Inflammatory macrophage (primary cell): ENCODE data around the gene POLR2J2.
"Not testable (repeated sequence)": the region's sequence is repeated elsewhere in the genome, so short reads cannot be mapped to it uniquely, and the experiment has no call there.

Source experiments
- DNase-seq, 2 donors: peaks; one replicate each; pipeline ENCODE4 v3.0.0-alpha.2; 2020 to 2022
- total RNA-seq, 18 experiments: gene quantifications; one replicate each; lab custom pipeline; 2026; ENCODE audit warnings: mixed read lengths in 6 of 18, inconsistent platforms in 2 of 18; lab: John Stamatoyannopoulos, UW

The POLR2J2 gene
- 0.42 to 3.0 (median 0.85) reads per million in 18 experiments for total RNA-seq

DNA sequence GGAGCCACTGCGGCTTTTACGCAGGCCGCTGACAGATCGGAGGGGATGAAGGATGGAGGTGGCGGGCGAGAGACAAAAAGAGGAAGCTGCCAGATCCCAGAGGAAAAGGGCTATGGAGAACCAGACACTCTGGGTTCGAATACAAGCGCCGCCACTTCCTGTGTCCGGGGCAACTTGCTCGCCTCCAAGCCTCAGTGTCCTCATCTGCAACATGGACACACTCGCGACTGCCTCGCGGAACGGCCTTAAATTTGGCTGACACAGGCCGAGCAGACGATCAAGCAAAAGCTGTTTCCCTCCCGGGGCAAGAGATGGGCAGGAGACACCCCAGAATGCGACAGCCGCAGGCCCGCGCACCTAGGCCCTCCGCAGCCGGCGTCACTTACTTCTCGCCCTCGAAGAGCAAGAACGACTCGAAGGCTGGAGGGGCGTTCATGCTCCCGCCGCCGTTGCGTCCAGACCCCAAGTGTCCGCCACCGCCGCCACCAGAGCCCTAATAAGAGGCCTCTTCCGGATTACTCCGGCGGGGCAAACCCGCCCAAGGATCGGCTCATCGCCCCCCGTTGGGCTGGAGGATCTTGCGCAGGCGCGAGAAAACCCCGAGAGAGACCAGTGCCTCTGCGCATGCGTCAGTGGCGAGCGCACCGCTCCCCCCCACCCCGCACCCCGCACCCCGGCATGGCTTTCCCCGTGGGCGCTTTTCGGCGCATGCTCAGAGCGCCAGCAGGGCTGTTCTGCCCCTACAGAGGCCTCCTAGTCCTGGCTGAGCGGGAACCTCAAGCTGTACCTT lies at the start of gene POLR2J2:
Gene POLR2J2 (minus strand): TSS at position 498 of the 790 bp plus-strand sequence. CDS start 62 bp downstream, at position 436.
- DNase-seq: peak in 1 of 2 donors; percentile 81

DNA sequence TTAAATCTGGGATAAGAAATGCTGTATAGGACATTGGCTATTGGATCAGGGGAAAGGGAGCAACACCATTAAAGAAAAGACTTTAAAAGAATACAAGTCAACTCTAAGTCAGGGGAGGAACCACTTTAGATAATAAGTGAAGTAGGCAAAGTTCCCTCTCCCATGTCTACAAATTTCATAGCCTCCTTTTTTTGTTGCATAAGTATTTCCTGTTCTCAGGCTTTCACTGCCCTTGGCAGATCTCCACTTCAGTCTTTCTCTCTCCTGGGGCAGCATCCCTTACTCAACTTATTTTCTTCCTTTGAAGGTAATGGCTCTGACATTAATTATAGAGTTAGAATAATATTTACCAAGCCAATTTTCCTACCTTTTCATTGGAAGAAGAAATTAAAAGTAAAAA lies 47.0 kb upstream of the POLR2J2 start:
- DNase-seq: peak; percentile 29 to 50

DNA sequence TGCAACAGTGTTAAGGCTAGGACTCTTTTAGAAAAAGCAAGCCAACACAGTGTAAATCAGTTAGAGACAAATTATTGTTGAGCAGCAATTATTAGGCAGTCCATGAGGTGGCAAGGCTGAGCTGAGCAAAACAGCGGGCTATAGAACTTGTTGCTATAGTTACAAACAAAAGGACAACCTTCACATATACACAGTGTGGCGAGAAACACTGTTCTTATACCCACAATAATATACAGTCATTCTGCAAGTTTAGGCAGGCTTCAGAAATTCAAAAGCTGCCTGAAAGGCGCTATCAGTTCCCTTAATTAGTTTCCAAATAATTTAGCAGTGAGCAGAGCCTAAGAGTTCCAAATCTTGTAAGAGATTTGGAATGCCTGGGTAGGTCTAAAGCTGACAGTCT lies 44.3 kb upstream of the POLR2J2 start:
- peak in 1 of 2 donors; percentile 11 for DNase-seq

DNA sequence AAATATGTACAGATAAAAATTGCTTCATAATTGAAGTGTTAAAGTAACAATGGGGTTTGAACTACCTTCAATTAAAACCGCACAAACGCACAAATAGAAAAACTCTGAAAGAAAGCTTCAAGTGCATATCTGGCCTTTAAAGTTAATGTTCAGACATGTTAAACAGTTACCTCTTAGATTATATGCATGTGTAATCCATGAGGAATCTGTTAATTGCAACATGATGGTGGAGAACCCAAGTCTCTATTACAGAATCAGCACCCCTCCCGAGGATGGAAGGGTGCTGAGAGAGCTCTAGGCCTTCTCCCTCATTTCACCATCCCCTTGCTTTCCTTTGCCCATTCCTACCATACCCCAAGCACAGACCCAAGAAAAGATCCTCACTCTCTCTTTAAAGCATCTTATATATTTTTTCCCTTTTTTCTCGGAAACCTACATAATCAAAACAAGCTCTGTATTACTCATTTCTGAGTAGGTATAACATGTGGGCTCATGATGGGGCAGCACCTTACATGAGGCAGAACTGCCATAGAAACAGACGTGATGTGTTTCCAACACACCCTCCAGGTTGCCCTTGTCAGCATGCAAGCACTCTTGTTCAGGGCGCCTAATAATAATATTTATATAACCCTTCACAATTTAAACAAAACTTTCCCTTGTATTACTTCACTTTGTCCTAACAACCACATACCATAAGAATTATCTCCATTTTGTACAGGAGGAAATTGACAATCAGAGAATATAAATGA lies 43.5 kb upstream of the POLR2J2 start:
- not testable (repeated sequence) for DNase-seq

DNA sequence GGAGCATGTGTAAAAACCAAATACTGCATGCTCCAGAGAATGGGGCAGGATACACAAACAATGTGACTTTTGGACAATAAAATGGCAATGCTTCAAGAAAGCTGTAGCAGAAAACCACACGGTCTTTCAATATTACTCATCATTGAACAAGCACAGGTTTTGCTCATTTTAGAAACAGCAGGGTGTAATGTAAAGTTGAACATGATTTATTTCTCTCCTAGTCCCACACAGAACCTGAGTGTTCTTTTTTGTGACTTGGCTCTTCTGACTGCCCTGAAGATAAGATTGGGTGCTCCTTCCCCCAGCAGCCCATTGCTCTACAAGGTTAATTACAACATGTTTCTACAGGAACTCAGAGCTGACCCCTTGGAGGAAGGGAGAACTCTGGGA lies 42.2 kb upstream of the POLR2J2 start:
- DNase-seq: not testable (repeated sequence)

DNA sequence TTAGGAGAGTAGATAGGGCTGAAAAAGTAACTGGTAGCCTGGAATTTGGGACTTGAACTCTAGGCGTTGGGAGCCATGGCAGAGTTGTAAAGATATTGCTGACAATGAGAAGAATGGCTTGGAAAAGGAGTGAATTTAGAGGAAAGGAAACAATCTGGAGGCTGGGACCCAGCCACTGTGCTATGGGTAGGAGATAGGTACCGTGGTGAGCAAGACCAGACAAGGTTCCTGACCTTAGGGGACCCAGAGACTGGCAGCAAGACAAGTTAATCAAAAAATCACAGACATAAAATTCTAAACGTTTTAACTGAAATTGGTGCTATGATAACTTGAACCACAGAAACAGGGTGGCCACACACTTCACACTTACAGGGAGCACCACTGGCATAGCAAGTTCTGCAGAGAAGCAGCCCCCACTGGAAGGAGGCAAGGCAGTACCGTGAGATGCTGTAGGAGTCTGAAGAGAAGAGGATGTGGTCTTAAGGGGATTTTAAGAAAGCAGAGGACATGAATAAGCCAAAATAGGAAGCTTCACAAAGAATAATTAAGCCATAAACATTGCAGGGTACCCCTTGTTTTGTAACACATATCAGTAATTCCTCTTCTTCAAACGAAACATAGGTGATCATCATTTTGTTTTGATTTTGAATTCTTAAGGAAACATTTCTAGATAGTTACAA lies 41.7 kb upstream of the POLR2J2 start:
- peak; percentile 63 to 77 for DNase-seq

DNA sequence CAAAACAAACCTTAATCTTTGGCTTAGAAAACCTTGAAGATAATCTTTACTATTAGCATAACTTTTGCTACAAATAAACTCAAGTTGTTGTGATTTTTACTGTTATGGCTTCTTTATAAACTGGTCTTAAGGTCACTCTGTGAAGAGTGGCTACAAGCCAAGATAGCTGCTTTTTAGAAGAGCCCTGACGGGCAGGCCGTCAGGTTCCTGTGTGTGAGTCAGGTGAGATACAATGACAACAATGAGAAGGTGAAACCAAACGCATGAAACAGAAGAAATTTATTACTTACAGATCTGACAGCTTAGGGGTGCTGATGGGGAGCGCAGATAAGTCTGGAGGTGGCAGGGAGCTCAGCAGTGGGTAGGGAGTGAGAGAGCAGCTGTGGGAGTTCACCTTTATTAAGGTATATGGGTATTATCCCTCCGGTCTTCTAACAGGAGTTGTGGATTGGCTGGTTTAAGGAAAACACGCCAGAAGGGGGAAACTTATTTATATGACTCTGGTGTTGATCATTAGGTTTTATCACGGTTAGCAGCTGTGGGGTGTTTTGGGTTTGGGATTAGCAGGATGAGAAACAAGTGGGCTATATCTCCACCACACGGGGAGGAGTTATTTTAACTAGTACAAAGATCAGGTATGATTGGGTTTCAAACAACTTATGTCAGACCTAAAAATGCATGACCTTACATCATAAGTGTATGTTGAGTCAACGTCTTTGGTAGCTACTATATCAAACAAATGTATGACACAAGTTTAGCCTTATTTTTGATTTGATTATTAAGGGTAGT lies 27.7 kb upstream of the POLR2J2 start:
- not testable (repeated sequence) for DNase-seq

DNA sequence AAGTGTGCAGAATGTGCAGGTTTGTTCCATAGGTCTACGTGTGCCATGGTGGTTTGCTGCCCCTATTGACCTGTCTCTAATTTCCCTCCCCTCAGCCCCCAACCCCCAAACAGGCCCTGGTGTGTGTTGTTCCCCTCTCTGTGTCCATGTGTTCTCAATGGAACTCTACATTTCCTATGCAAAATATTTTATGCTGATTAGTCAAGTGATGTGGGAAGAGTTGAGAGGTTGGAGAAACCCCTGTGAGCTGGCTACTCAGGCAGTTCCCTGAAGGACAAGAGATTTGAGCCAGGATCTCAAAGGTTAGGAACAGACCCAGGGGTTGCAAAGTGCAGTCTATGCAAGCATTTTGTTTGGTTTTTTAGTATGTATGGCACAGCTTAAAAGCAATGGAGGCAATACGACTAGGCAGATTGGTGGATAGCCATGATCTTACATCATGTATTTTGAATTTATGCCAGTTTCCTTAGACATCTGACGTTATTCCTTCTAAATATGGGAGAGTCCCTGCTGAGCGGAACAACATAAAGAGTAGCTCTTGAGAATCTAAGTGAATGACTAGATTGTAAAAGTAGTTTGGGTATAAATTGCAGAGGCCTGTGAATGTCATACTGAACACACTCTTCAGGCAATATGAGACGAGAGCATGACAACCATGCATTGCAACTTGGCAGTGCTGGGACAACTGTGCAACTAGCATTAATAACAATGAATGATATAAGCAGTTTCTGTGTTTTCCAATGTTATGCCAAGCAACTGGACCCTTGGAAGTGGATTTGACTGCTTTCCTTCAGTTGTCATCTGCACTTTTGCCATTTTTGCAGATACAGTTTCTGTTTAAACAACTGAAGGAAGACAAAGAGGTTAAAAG lies 26.4 kb upstream of the POLR2J2 start:
- DNase-seq: not testable (repeated sequence)

DNA sequence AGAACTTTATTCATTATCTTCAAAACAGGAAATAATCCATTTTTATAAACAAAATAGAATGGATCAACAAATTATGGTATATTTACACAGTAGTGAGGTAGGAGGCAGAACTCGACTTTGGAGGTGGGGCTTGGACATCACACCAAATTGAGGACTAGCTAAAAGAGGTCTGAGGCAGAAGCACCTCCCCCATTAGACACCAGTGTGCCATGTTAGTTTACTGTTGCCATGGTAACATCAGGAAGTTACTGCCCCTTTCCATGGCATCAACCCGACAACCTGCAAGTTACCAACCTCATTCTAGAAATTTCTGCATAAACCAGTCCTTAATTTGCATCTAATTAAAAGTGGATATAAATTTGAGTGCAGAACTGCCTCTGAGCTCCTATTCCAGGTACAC lies 24.5 kb upstream of the POLR2J2 start:
- not testable (repeated sequence) for DNase-seq

DNA sequence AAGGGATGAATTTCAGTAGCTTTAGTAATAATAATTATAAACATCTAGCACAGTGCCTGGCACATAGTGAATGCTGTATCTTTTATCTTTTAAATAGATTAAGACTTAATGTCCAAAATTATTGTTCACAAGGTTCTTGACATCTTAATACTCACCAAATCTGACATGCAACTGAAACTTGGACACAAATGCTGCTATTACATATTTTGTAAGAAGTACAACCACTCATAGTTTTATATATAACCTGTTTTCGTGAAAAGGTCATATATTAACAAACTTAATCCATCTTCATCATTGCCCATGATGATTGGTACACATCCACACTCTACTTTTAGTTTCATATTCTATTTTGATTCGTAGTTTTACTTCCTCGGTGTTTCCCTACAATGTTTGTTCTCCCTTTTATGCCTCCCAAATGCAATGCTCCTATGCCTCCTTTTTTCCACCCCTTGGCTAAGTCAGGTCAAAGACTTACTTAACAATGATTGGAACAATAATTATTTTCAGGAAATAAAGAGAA lies 23.6 kb upstream of the POLR2J2 start:
- not testable (repeated sequence) for DNase-seq

DNA sequence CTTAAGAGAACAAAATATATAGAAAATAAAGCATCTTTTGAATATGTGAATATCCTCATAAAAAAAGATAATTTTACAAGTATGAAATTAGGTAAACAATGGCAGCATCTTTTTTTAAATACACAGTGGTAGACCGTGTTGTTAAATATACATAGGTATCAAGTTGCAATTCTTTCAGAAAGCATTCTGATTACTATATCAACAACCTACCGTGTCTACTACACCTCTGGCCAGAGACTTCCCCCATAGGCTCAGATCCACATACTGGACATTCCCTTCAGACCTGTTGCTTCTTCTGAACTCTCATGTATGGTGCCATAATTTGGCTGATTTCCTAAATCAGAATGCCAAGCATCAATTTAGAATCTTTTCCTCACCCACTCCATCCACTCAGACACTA lies 22.5 kb upstream of the POLR2J2 start:
- DNase-seq: not testable (repeated sequence)

DNA sequence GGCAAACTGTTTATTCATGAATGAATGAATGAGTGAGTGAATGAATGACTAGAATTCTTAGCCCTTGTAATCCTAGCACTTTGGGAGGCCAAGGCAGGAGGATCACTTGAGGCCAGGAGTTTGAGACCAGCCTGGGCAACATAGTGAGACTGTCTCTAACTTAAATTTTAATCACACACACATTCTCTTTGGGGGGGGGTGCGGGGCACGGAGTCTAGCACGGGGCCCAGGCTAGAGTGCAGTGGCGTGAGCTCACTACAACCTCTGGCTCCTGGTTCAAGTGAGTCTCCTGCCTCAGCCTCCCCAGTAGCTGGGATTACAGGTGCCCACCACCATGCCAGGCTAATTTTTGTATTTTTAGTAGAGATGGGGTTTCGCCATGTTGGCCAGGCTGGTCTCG lies 19.1 kb upstream of the POLR2J2 start:
- not testable (repeated sequence) for DNase-seq

DNA sequence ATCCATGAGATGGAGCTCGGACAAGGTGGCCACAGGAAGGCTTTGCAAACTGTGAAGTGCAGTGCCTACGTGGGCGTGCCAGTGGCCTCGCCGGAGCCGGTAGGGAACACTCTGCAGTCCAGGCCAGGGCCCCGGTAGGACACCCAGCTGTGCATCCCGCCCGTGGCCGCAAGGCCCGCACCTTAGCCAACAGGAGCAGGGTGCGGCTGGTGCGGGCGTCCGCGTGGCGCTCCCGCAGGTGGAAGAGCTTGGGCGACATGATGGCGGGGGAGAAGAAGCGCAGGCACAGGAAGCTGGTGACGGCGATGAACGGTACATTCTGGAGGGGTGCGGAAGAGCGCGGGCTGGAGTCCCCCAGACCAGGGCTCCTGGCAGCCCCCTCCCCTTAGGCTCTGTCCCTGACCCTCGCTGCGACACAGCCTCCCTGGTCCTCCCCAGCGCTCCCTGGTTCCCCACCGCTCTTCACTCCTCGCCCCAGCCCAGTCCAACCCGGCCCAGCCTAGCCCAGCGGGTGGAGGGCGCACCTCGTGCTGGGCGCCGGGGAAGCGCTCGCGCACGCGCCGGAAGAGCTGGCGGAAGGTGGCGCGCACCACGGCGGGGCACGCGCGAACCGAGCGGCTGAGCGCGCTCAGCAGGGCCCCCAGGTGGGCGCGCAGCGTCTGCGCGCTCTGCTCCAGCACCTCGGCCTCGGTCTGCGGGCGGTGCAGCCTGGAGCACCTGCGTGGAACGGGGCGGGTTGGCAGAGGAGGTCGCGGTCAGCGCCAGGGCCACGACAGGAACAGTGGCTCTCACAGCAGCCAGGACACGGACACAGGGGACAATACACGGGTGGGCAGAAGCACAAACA lies 18.2 kb upstream of the POLR2J2 start:
- DNase-seq: not testable (repeated sequence)

DNA sequence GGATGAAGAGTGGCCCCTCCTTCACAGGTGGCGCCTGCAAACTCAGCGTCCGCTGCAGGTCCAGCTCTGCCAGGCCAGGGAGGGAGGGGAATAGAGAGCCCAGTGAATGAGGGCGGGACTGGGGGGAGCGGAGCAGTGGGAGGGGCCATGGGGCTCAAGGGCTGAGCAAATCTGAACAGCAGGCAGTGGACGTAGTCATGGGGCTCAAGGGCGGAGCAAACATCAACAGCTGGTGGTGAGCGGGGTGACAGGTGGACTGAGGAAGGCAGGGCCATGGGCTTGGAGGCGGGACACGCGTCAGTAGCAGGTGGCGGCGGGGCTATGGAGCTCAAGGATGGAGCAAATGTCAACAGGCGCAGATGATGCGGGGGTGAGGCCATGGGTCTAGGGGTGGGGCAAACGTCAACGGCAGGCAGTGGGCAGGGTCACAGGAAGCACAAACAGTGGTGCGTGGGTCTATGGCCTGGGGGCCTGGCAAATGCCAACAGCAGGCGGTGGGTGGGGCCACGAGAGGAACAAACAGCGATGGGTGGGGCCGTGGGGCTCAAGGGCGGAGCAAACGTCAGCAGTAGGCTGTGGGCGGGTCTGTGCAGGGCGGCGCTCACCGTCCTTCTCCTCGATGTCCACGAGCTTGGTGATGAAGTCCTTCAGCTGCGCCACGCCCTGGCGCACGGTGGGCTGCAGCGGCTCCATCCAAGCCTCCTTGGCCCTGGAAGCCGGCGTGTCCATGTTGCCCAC lies 17.0 kb upstream of the POLR2J2 start:
- not testable (repeated sequence) for DNase-seq

DNA sequence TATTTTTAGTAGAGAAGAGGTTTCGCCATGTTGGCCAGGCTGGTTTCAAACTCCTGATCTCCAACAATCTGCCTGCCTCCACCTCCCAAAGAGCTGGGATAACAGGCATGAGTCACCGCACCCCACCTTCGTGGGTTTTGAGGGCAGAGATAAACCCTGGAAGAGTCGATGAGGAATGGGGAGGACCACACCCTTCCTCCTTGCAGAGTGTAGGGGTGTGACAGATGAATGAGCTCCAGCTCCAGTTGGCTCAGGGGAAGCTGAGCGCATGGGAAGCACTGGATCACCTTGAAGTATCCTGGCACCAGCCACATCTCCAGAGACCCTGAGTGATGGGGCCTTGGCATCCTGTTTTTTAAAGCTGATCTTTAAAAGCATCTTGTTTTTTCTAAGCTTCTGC lies 11.1 kb upstream of the POLR2J2 start:
- not testable (repeated sequence) for DNase-seq

DNA sequence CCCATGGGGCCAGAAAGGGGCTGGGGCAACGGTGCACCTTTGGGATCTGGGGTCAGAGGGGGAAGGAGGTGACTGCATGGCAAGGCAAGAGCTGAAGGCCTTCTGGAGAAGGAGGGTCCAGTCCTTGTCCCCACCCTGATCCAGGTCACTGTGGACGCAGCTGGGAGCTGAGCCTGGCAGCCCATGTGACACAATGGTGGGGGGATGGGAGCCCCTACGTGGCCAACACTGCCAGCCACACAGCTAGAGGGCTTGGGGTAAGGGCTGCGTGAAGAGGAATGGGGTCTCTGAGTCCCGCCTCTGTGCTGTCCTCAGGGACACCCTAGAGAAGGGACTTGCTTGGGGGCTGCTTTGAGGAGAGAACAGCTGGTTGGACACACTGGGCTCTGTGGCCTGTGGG lies 9.3 kb upstream of the POLR2J2 start:
- DNase-seq: not testable (repeated sequence)

DNA sequence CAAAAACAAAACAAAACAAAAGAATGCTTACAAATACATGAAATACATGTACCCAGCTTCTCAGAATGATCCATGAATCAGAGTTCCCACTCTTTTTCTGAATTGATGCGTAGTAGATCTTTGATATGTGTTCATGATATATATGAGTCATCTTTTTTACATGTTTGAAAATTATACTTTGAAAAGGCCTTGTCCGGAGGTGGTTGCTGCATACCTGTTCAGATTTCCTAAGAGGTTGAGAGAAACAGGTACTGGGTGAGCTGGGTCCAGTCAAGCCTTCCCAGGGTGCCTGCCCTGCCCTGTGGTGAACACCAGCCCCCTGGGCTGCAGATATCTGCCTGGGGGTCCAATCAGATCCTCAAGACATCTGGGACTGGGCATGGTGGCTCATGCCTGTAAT lies 4.1 kb upstream of the POLR2J2 start:
- not testable (repeated sequence) for DNase-seq

DNA sequence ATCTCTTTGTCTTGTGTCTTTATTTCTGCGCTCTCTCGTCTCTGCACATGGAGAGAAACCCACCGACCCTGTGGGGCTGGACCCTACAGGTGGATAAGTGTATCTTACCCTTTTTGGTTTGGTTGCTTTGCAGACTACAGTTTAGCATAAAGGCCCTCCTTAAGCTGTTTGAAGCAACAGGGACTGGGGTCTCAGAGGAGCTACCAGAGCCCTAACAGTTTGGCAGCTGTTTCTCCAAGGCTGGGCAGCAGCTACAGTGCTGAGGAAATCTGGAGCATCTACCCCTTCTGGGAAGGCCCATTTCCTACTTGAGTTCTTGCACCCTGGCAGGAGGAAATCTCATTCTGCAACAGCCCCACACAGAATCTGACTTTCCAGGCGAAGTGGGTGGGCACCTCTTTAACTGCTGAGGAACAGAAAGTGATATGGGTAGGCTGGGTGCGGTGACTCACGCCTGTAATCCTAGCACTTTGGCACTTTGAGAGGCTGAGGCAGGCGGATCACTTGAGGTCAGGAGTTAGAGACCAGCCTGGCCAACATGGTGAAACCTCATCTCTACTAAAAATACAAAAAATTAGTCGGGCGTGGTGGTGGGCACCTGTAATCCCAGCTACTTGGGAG lies 2.1 kb upstream of the POLR2J2 start:
- not testable (repeated sequence) for DNase-seq

DNA sequence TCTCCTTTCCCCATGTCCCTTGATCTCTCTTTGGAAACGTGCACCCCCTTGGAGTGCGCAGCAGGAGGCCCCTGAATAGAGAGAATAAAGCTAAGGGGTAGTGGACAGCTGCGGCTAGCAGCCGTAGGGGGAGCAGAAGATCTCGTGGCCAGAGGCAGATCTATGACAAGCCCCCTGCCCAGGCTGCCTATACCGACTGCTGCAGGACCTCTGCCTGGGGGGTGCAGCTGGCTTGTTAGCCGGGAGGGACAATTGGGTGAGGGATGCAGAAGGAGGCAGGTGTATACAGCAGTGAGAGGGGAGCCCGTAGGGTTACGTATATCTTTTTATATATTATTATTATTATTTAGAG lies 469 bp upstream of the POLR2J2 start:
- DNase-seq: not testable (repeated sequence)
